ENCODE results near the gene GSTM4. TPM values are rescaled to one million over a fixed set of nuclear protein-coding genes. Genes with fewer than 3 reads are reported as not detected.
"Not testable (repeated sequence)": the region's sequence is repeated elsewhere in the genome, so short reads cannot be mapped to it uniquely, and the experiment has no call there.

GSTM4 gene
- polyA plus RNA-seq, 1 donor from 2014 or later: 0.71 TPM

GRCh38 chr1:109671067-109671466 is 15.2 kb downstream of the GSTM4 start:
- Histone ChIP-seq H3K9me2 (ENCODE audit: insufficient read depth, low read length) (no peaks in the 10 kb centered on the region), H3K36me3 (ENCODE audit: insufficient read depth, low read length) (no peaks in the 10 kb centered on the region), H3K79me2 (replicated peaks; ENCODE audit: insufficient read depth, low read length) (no peaks in the 10 kb centered on the region), H3K9me3 (ENCODE audit: low read length) (no peaks in the 10 kb centered on the region), H3K9ac (ENCODE audit: low read length) (no peak overlapping the region), H3K27me3 (ENCODE audit: insufficient read depth, low read depth, low read length) (no peaks in the 10 kb centered on the region), H3K27ac (ENCODE audit: low read length) (no peak overlapping the region), H2AFZ (ENCODE audit: low read depth, low read length) (no peak overlapping the region), H3K4me2 (ENCODE audit: low read length) (no peak overlapping the region), H4K20me1 (ENCODE audit: insufficient read depth) (no peaks in the 10 kb centered on the region), H3K4me3 (ENCODE audit: low read length) (no peak overlapping the region), H3F3A (ENCODE audit: insufficient read depth, low read length, poor library complexity, severe bottlenecking) (no peaks in the 10 kb centered on the region)
- TF ChIP-seq EP300 (conservative IDR thresholded peaks at IDR 0.05; ENCODE audit: poor library complexity, severe bottlenecking) (no peak), RAD21 (conservative IDR thresholded peaks at IDR 0.05) (no peak), EZH2 (IDR thresholded peaks at IDR 0.05; ENCODE audit: borderline replicate concordance, insufficient read depth, low read length, poor library complexity, severe bottlenecking) (no peak), CTCF (IDR thresholded peaks at IDR 0.05; ENCODE audit: poor library complexity, severe bottlenecking) (no peak), MXI1 (conservative IDR thresholded peaks at IDR 0.05; ENCODE audit: poor library complexity, severe bottlenecking) (no peak), SMC3 (conservative IDR thresholded peaks at IDR 0.05; ENCODE audit: poor library complexity) (no peak), TAF1 (IDR thresholded peaks at IDR 0.05; ENCODE audit: low read depth) (no peak), POLR2AphosphoS5 (IDR thresholded peaks at IDR 0.05) (no peak), REST (IDR thresholded peaks at IDR 0.05; ENCODE audit: borderline replicate concordance) (no peak)

- H3K27me3 ChIP-seq (ENCODE audit: insufficient read depth, low read depth, low read length); H3K27ac ChIP-seq (ENCODE audit: low read length); H3K4me2 ChIP-seq (ENCODE audit: low read length); H3K9me3 ChIP-seq (ENCODE audit: low read length); H3K9me2 ChIP-seq (ENCODE audit: insufficient read depth, low read length); H2AFZ ChIP-seq (ENCODE audit: low read depth, low read length); H3K79me2 ChIP-seq (replicated peaks; ENCODE audit: insufficient read depth, low read length); H3K4me3 ChIP-seq (ENCODE audit: low read length); H3K9ac ChIP-seq (ENCODE audit: low read length); H3K36me3 ChIP-seq (ENCODE audit: insufficient read depth, low read length); H3F3A ChIP-seq (ENCODE audit: insufficient read depth, low read length, poor library complexity, severe bottlenecking); H4K20me1 ChIP-seq (ENCODE audit: insufficient read depth): not testable (repeated sequence)
Measured at GRCh38 chr1:109673861-109674260, 18.0 kb downstream of the GSTM4 start.

GRCh38 chr1:109676683-109677381 is 20.9 kb downstream of the GSTM4 start:
- not testable (repeated sequence) for H3K27ac ChIP-seq (ENCODE audit: low read length); H3K27me3 ChIP-seq (ENCODE audit: insufficient read depth, low read depth, low read length); H3K79me2 ChIP-seq (replicated peaks; ENCODE audit: insufficient read depth, low read length); H3K9me2 ChIP-seq (ENCODE audit: insufficient read depth, low read length); H3K4me3 ChIP-seq (ENCODE audit: low read length); H3F3A ChIP-seq (ENCODE audit: insufficient read depth, low read length, poor library complexity, severe bottlenecking); H3K36me3 ChIP-seq (ENCODE audit: insufficient read depth, low read length); H3K9me3 ChIP-seq (ENCODE audit: low read length); H4K20me1 ChIP-seq (ENCODE audit: insufficient read depth); H3K9ac ChIP-seq (ENCODE audit: low read length); H3K4me2 ChIP-seq (ENCODE audit: low read length); H2AFZ ChIP-seq (ENCODE audit: low read depth, low read length)
